Measurements from ENCODE around the gene ZNG1A.
"Not testable (repeated sequence)": the region's sequence is repeated elsewhere in the genome, so short reads cannot be mapped to it uniquely, and the experiment has no call there.

The ZNG1A gene

GRCh38 chr9:93909-94308 is 84.9 kb downstream of the ZNG1A start:
- DNase-seq, result not testable (repeated sequence)

GRCh38 chr9:90851-91250 is 88.0 kb downstream of the ZNG1A start:
- not testable (repeated sequence) for DNase-seq

GRCh38 chr9:88396-89037 is 90.3 kb downstream of the ZNG1A start:
- DNase-seq, result not testable (repeated sequence)

GRCh38 chr9:87860-88259 is 91.0 kb downstream of the ZNG1A start:
- not testable (repeated sequence) for DNase-seq

GRCh38 chr9:87105-87504 is 91.8 kb downstream of the ZNG1A start:
- DNase-seq, result not testable (repeated sequence)

GRCh38 chr9:86697-87096 is 92.2 kb downstream of the ZNG1A start:
- DNase-seq, result not testable (repeated sequence)

- DNase-seq, result not testable (repeated sequence)
Measured at GRCh38 chr9:82932-83689, 95.7 kb downstream of the ZNG1A start.

GRCh38 chr9:78333-78732 is 100.5 kb downstream of the ZNG1A start:
- not testable (repeated sequence) for DNase-seq

- DNase-seq, result not testable (repeated sequence)
Measured at GRCh38 chr9:76389-76788, 102.5 kb downstream of the ZNG1A start.

GRCh38 chr9:73900-74525 is 104.8 kb downstream of the ZNG1A start:
- not testable (repeated sequence) for DNase-seq

- DNase-seq, result not testable (repeated sequence)
Measured at GRCh38 chr9:73076-73899, 105.6 kb downstream of the ZNG1A start.

Data from NCI-H2029 (cell line).